ENCODE results near the gene NFATC1.

NFATC1 gene

GRCh38 chr18:79449551-79450288 is 54.0 kb downstream of the NFATC1 start:
- no peak for TF ChIP-seq CTCF (IDR thresholded peaks at IDR 0.05; ENCODE audit: low read depth, low read length, missing control alignments)
- H3K4me3 ChIP-seq (ENCODE audit: low read depth, low read length) = no peak overlapping the region

GRCh38 chr18:79450289-79451080 is 54.8 kb downstream of the NFATC1 start:
- no peak overlapping the region for H3K4me3 ChIP-seq (ENCODE audit: low read depth, low read length)
- TF ChIP-seq CTCF (IDR thresholded peaks at IDR 0.05; ENCODE audit: low read depth, low read length, missing control alignments) = no peak
- no peak for DNase-seq (ENCODE audit: low read depth)

More at GRCh38 chr18:79449551-79450288, 54.0 kb downstream of the NFATC1 start:
- no peak for DNase-seq (ENCODE audit: low read depth)

- H3K4me3 ChIP-seq (ENCODE audit: low read depth, low read length) = no peak overlapping the region
- TF ChIP-seq CTCF (IDR thresholded peaks at IDR 0.05; ENCODE audit: low read depth, low read length, missing control alignments) = no peak
- no peak for DNase-seq (ENCODE audit: low read depth)
Measured at GRCh38 chr18:79451237-79452125, 55.8 kb downstream of the NFATC1 start.

GRCh38 chr18:79452190-79452990 is 56.7 kb downstream of the NFATC1 start:
- no peak for TF ChIP-seq CTCF (IDR thresholded peaks at IDR 0.05; ENCODE audit: low read depth, low read length, missing control alignments)
- H3K4me3 ChIP-seq (ENCODE audit: low read depth, low read length) = no peak overlapping the region
- no peak for DNase-seq (ENCODE audit: low read depth)

- no peak overlapping the region for H3K4me3 ChIP-seq (ENCODE audit: low read depth, low read length)
- TF ChIP-seq CTCF (IDR thresholded peaks at IDR 0.05; ENCODE audit: low read depth, low read length, missing control alignments) = no peak
- DNase-seq (ENCODE audit: low read depth) = no peak
Measured at GRCh38 chr18:79452991-79453645, 57.4 kb downstream of the NFATC1 start.
